DOHH2 (cell line): ENCODE results near the gene SPATA21.

Source experiments
- H3F3A ChIP-seq: fragments of 200-600 bp; sonication (generic), shearing (Covaris generic); 2 replicates; pipeline ENCODE4 v1.6.0; 2016; ENCODE audit warnings: antibody characterized with exemption, mild to moderate bottlenecking; ENCODE audit not compliant: control insufficient read depth, insufficient read depth
- H3K27ac ChIP-seq: fragments of 200-600 bp; sonication (generic); 2 replicates; pipeline ENCODE4 v1.5.1; 2014; ENCODE audit warnings: low read depth, mild to moderate bottlenecking, low read length, moderate library complexity
- H3K27me3 ChIP-seq: fragments of 200-600 bp; sonication (generic); 2 replicates; pipeline ENCODE4 v1.6.1; 2014; ENCODE audit warnings: mild to moderate bottlenecking, low read length, mixed read lengths; ENCODE audit not compliant: control insufficient read depth
- H3K36me3 ChIP-seq: fragments of 200-600 bp; sonication (generic); 2 replicates; pipeline ENCODE4 v1.6.1; 2014; ENCODE audit warnings: mild to moderate bottlenecking, low read length, moderate library complexity, mixed read lengths; ENCODE audit not compliant: control insufficient read depth
- H3K4me1 ChIP-seq: fragments of 200-600 bp; sonication (generic); 2 replicates; pipeline ENCODE4 v1.6.1; 2014; ENCODE audit warnings: mild to moderate bottlenecking, low read length, mixed read lengths; ENCODE audit not compliant: control insufficient read depth
- H3K4me2 ChIP-seq: fragments of 200-600 bp; sonication (generic); 2 replicates; pipeline ENCODE4 v1.6.0; 2014; ENCODE audit warnings: mild to moderate bottlenecking, low read length, moderate library complexity
- H3K4me3 ChIP-seq: fragments of 200-600 bp; sonication (generic); 2 replicates; pipeline ENCODE4 v1.5.1; 2014; ENCODE audit warnings: mild to moderate bottlenecking, low read length, mixed read lengths
- H3K79me2 ChIP-seq: fragments of 200-600 bp; sonication (generic); 2 replicates; pipeline ENCODE4 v1.6.1; 2014; ENCODE audit warnings: mild to moderate bottlenecking, low read length, mixed read lengths; ENCODE audit not compliant: control insufficient read depth
- H3K9me2 ChIP-seq: fragments of 200-600 bp; sonication (generic); replicated peaks from 2 replicates; pipeline ENCODE4 v1.6.1; 2014; ENCODE audit warnings: mild to moderate bottlenecking, low read length, mixed read lengths; ENCODE audit not compliant: control insufficient read depth
- H3K9me3 ChIP-seq: fragments of 200-600 bp; sonication (generic); 2 replicates; pipeline ENCODE4 v1.6.1; 2014; ENCODE audit warnings: antibody characterized with exemption, low read length, mixed read lengths; ENCODE audit not compliant: control insufficient read depth, insufficient read depth
- H4K20me1 ChIP-seq: fragments of 200-600 bp; sonication (generic); 2 replicates; pipeline ENCODE4 v1.6.0; 2014; ENCODE audit warnings: low read depth, mild to moderate bottlenecking, antibody characterized with exemption, low read length, moderate library complexity; ENCODE audit not compliant: control insufficient read depth, insufficient read depth
- CTCF ChIP-seq: fragments of 200-600 bp; sonication (generic); IDR thresholded peaks from one replicate; pipeline ENCODE4 v1.5.1; 2014; ENCODE audit warnings: antibody characterized with exemption, mild to moderate bottlenecking, low read depth, low read length; ENCODE audit not compliant: poor library complexity, severe bottlenecking
- EZH2phosphoT487 ChIP-seq: fragments of 200-600 bp; sonication (generic); IDR thresholded peaks from 2 replicates; pipeline ENCODE4 v1.6.1; 2017; ENCODE audit warnings: borderline replicate concordance, mild to moderate bottlenecking, antibody characterized with exemption, low read length, moderate library complexity, mixed read lengths

The SPATA21 gene

GRCh38 chr1:16374266-16374665 lies 63.0 kb downstream of the SPATA21 start:
- Histone ChIP-seq H3K36me3 (peaks cover 24% of the 10 kb centered on the region), H3K27ac (no peak overlapping the region), H3K4me2 (no peak overlapping the region), H4K20me1 (peaks cover 5% of the 10 kb centered on the region; the same call in 1 of the 2 replicates), H3K79me2 (peaks cover 100% of the 10 kb centered on the region), H3K9me3 (no peaks in the 10 kb centered on the region), H3K9me2 (no peaks in the 10 kb centered on the region), H3K4me1 (peaks cover 11% of the 10 kb centered on the region), H3K4me3 (no peak overlapping the region), H3K27me3 (no peaks in the 10 kb centered on the region), H3F3A (no peaks in the 10 kb centered on the region; the same call in 1 of the 2 replicates)
- TF ChIP-seq CTCF = no peak
- TF ChIP-seq EZH2phosphoT487 = no peak

GRCh38 chr1:16372535-16373285 lies 64.5 kb downstream of the SPATA21 start:
- no peak overlapping the region for H3K4me3 ChIP-seq
- H3F3A ChIP-seq = no peaks in the 10 kb centered on the region; the same call in 1 of the 2 replicates
- no peaks in the 10 kb centered on the region for H3K9me2 ChIP-seq
- no peak overlapping the region for H3K4me2 ChIP-seq
- peaks cover 18% of the 10 kb centered on the region for H4K20me1 ChIP-seq
- TF ChIP-seq EZH2phosphoT487 (no peak), CTCF (no peak)
- no peaks in the 10 kb centered on the region for H3K9me3 ChIP-seq
- H3K27ac ChIP-seq = no peak overlapping the region
- peaks cover 35% of the 10 kb centered on the region for H3K36me3 ChIP-seq
- H3K27me3 ChIP-seq = no peaks in the 10 kb centered on the region
- H3K4me1 ChIP-seq = peaks cover 21% of the 10 kb centered on the region
- H3K79me2 ChIP-seq = peaks cover 100% of the 10 kb centered on the region

GRCh38 chr1:16371725-16372124 lies 65.5 kb downstream of the SPATA21 start:
- no peak overlapping the region for H3K4me3 ChIP-seq
- peaks cover 97% of the 10 kb centered on the region for H3K79me2 ChIP-seq
- H3F3A ChIP-seq = no peaks in the 10 kb centered on the region; the same call in 1 of the 2 replicates
- H3K9me2 ChIP-seq = no peaks in the 10 kb centered on the region
- H3K27ac ChIP-seq = no peak overlapping the region
- H4K20me1 ChIP-seq = peaks cover 18% of the 10 kb centered on the region
- H3K27me3 ChIP-seq = no peaks in the 10 kb centered on the region
- H3K4me2 ChIP-seq = no peak overlapping the region
- TF ChIP-seq CTCF = no peak
- TF ChIP-seq EZH2phosphoT487 = no peak
- peaks cover 21% of the 10 kb centered on the region for H3K4me1 ChIP-seq
- peaks cover 38% of the 10 kb centered on the region for H3K36me3 ChIP-seq
- no peaks in the 10 kb centered on the region for H3K9me3 ChIP-seq
